ENCODE data around the gene IL23A. TPM values are rescaled to one million over a fixed set of nuclear protein-coding genes. Genes with fewer than 3 reads are reported as not detected.

The IL23A gene
- total and polyA plus RNA-seq, 2 of the 13 experiments (the other 11 are each of a cell fraction or from before 2014, with no cell fraction given): 0.33 to 0.35 TPM

DNA sequence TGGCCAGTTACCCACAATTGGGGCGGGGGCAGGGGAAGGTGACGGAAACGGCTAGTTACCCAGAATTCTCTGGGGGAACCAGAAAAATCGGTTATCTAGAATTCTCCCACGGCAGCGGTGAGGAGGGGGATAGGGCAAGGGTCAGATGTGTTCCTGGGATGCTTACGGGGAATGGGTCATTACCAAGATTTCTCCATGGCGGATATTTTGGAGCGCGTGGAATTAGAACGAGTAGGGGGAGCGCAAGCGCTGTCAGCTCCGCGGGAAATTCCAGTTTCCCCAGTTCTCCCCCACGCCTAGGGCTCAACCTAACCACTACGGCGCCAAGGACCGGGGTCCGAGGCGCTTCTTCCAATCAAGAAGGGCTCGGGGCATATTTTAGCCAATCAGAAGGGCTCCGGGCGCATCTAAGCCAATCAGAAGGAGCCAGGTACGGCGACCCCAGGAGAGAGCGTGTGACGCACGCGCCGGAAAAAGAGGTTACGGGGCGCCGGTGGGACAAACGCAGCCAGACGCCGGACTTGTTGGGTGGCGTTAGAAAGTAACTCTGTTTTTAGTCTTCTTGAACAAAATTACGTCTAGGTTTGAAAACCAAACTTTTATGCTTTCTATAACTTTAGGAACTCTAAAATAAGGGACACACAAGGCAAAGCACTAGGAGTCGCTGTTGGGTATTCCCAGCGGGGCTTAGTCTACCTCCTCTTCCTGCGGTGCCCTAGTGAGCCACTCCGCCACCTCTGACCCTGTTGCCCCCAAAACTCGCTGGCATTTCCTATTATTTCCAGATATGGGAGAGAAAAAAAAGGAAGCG lies 4.8 kb upstream of the IL23A start, which contains the start of gene PAN2 (continued):
- TF ChIP-seq, protein P1, sequence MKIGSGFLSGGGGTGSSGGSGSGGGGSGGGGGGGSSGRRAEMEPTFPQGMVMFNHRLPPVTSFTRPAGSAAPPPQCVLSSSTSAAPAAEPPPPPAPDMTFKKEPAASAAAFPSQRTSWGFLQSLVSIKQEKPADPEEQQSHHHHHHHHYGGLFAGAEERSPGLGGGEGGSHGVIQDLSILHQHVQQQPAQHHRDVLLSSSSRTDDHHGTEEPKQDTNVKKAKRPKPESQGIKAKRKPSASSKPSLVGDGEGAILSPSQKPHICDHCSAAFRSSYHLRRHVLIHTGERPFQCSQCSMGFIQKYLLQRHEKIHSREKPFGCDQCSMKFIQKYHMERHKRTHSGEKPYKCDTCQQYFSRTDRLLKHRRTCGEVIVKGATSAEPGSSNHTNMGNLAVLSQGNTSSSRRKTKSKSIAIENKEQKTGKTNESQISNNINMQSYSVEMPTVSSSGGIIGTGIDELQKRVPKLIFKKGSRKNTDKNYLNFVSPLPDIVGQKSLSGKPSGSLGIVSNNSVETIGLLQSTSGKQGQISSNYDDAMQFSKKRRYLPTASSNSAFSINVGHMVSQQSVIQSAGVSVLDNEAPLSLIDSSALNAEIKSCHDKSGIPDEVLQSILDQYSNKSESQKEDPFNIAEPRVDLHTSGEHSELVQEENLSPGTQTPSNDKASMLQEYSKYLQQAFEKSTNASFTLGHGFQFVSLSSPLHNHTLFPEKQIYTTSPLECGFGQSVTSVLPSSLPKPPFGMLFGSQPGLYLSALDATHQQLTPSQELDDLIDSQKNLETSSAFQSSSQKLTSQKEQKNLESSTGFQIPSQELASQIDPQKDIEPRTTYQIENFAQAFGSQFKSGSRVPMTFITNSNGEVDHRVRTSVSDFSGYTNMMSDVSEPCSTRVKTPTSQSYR (CRISPR knock-in tag; IDR thresholded peaks at IDR 0.05; ENCODE audit: borderline replicate concordance): peak; percentile 38; the same call in 1 of the 2 replicates
- peak; percentile 71; the same call in 1 of the 2 replicates for TF ChIP-seq KLF6 (CRISPR knock-in tag; IDR thresholded peaks at IDR 0.05)
- TF ChIP-seq ZNF788 (CRISPR knock-in tag; IDR thresholded peaks at IDR 0.05; ENCODE audit: borderline replicate concordance): peak; percentile 48; the same call in 1 of the 2 replicates
- peak; percentile 33; the same call in 1 of the 2 replicates for TF ChIP-seq PPARG (CRISPR knock-in tag; conservative IDR thresholded peaks at IDR 0.05)
- TF ChIP-seq SIX1 (CRISPR knock-in tag; IDR thresholded peaks at IDR 0.05; ENCODE audit: borderline replicate concordance): no peak
- no peak for TF ChIP-seq FOXM1 (CRISPR knock-in tag; IDR thresholded peaks at IDR 0.05)
- TF ChIP-seq, protein P2, sequence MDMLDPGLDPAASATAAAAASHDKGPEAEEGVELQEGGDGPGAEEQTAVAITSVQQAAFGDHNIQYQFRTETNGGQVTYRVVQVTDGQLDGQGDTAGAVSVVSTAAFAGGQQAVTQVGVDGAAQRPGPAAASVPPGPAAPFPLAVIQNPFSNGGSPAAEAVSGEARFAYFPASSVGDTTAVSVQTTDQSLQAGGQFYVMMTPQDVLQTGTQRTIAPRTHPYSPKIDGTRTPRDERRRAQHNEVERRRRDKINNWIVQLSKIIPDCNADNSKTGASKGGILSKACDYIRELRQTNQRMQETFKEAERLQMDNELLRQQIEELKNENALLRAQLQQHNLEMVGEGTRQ (IDR thresholded peaks at IDR 0.05; ENCODE audit: low read depth, low read length): no peak
- TF ChIP-seq, protein P2 (CRISPR knock-in tag; IDR thresholded peaks at IDR 0.05; ENCODE audit: borderline replicate concordance): 0 out of 2 replicates have a peak, but pooled peaks have one; percentile 27
- 0 out of 2 replicates have a peak, but pooled peaks have one; percentile 12 for TF ChIP-seq DR1 (CRISPR knock-in tag; IDR thresholded peaks at IDR 0.05)
- TF ChIP-seq NKX3-1 (CRISPR knock-in tag; IDR thresholded peaks at IDR 0.05): peak; percentile 7; the same call in 1 of the 2 replicates
- TF ChIP-seq SATB2 (CRISPR knock-in tag; IDR thresholded peaks at IDR 0.05): peak; percentile 12; the same call in 1 of the 2 replicates
- TF ChIP-seq ATF7-NPFF (CRISPR knock-in tag; IDR thresholded peaks at IDR 0.05; ENCODE audit: low read depth): 0 out of 2 replicates have a peak, but pooled peaks have one; percentile 20
- 0 out of 2 replicates have a peak, but pooled peaks have one; percentile 33 for TF ChIP-seq ZSCAN31 (CRISPR knock-in tag; IDR thresholded peaks at IDR 0.05; ENCODE audit: low read depth)
- no peak for TF ChIP-seq ZNF274 (CRISPR knock-in tag; IDR thresholded peaks at IDR 0.05)
- TF ChIP-seq, protein P3, sequence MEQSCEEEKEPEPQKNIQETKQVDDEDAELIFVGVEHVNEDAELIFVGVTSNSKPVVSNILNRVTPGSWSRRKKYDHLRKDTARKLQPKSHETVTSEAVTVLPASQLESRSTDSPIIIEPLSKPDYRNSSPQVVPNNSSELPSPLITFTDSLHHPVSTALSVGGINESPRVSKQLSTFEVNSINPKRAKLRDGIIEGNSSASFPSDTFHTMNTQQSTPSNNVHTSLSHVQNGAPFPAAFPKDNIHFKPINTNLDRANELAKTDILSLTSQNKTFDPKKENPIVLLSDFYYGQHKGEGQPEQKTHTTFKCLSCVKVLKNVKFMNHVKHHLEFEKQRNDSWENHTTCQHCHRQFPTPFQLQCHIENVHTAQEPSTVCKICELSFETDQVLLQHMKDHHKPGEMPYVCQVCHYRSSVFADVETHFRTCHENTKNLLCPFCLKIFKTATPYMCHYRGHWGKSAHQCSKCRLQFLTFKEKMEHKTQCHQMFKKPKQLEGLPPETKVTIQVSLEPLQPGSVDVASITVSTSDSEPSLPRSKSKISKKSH (CRISPR knock-in tag; IDR thresholded peaks at IDR 0.05; ENCODE audit: borderline replicate concordance): 0 out of 2 replicates have a peak, but pooled peaks have one; percentile 48
- TF ChIP-seq NFKBIZ (CRISPR knock-in tag; IDR thresholded peaks at IDR 0.05): peak; percentile 56; the same call in 1 of the 2 replicates
- TF ChIP-seq ZNF772 (CRISPR knock-in tag; IDR thresholded peaks at IDR 0.05): peak; percentile 25; the same call in 1 of the 2 replicates
- TF ChIP-seq, protein P4, sequence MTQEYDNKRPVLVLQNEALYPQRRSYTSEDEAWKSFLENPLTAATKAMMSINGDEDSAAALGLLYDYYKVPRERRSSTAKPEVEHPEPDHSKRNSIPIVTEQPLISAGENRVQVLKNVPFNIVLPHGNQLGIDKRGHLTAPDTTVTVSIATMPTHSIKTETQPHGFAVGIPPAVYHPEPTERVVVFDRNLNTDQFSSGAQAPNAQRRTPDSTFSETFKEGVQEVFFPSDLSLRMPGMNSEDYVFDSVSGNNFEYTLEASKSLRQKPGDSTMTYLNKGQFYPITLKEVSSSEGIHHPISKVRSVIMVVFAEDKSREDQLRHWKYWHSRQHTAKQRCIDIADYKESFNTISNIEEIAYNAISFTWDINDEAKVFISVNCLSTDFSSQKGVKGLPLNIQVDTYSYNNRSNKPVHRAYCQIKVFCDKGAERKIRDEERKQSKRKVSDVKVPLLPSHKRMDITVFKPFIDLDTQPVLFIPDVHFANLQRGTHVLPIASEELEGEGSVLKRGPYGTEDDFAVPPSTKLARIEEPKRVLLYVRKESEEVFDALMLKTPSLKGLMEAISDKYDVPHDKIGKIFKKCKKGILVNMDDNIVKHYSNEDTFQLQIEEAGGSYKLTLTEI (CRISPR knock-in tag; conservative IDR thresholded peaks at IDR 0.05): no peak
- TF ChIP-seq ZNF607 (CRISPR knock-in tag; IDR thresholded peaks at IDR 0.05; ENCODE audit: borderline replicate concordance): no peak
- peak; percentile 42; the same call in 1 of the 2 replicates for TF ChIP-seq SOX5 (CRISPR knock-in tag; IDR thresholded peaks at IDR 0.05; ENCODE audit: borderline replicate concordance)

Data from HepG2 (cell line).